LoVo (cell line): ENCODE measurements around the gene C16orf82.
"Not testable (repeated sequence)": the region's sequence is repeated elsewhere in the genome, so short reads cannot be mapped to it uniquely, and the experiment has no call there.

Experiments
- DNase-seq: peaks from one replicate; pipeline ENCODE4 v3.0.0-alpha.2; 2016; ENCODE audit warnings: low spot score

The C16orf82 gene

DNA sequence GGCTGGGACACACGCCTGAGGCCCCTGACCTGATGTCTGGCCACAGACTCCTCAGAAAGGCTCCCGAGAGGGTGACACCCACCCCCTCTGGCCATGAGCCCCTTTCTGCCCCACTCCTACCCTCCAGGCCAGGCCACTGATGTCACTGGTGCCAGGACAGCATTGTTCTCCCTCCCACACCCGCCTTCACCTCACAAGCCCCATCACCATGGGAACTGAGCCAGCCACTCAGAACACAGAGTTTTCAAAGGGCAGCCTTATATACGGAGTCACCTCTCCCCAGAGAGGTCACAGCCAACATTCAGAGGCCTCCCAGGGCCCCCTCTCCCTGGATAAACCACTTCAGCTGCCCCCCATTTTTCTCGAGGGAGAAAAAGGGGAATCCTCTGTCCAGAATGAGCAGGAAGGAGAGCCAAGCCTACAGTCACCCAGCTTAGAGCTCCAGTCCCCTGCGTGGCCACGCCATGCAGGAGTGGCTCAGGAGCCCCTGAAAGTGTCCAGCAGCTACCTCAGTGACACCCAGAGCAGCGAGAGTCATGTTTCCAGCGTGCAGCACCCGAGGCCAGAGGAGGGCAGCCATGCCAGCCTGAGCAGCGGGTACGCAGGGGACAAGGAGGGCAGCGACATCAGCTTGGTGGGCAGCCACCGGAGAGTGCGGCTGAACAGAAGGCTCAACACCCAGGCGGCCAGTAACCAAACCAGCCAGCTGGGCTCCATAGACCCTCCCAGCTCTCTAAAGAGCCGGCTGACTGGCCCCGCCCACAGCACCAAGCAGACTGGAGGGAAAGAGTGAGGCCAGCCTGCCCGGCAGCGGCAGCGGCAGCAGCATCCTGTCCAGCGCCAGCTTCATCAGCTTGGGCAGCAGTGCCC, at the start of gene C16orf82:
Gene C16orf82 (plus strand): TSS at position 260 of the 870 bp plus-strand sequence.
- DNase-seq: no peak

DNA sequence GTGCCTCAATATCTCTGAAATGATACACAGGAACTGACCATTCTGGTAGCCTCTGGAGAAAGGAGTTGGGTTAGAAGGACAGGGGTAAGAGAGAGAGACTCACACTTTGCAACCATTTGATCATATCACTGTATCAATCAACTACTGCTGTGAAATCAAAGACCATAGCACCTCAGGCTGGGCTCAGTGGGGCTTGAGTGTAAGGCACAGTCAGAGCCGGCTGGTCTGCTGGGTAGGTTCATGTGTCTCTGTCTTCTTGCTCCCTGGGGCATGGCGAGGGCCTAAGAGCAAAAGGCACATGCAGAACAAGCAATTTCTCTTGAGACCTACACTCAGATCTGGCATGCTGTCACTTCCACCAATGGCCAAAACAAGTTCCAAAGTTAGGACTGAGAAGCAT, 46.7 kb upstream of the C16orf82 start:
- no peak for DNase-seq

DNA sequence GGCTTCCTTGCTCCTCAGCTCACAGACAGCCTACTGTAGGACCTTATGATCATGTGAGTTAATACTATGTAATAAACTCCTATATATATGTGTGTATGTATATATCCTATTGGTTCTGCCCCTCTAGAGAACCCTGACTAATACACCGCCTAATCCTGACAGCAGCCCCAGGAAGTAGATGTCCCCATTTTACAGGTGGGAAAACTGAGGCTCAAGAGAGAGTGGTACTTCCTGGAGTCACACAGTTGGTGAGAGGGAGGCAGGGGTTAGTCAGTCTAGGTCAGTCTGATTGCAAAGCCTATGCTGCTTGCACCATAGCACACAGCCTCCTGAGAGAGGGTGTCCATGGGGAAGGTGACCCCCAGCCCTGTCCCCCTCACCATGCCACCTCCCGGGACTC, 42.7 kb upstream of the C16orf82 start:
- no peak for DNase-seq

DNA sequence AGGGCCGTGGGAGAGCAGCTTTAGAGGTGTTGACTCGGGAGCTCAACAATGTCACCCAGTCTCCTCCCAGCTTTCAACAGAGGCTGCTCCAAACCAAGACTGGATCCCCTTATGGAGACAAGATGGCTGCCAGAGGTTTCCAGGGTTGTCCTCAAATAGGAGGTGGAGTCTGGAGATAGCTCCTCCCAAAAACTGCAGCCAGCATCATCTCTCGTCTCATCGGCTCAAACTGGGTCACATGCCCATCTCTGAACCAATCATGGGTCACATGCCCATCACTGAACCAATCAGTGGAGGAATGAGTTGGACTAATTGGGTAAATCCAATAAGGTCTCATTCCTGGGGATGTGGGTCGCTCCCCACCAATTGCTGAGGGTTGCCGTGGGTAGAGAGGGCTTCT, 41.1 kb upstream of the C16orf82 start:
- no peak for DNase-seq

DNA sequence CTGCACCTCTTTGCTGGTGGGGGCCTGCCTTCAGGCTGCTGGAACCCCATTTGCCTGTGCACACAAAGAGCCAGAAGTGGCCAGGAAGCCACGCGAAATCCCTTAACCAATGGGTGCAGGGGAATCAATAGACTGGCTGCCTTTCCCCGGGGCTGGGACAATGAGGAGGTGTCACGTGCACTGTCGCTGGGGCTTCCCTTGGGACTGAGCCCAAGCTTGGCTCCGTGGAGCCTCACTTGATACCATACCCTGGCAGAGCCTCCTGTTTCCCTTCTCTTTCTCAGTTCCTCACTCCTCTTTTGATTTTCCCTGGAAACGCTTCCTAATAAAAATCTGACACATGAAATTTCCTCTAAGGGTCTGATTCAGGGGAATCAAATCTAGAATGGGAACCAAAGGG, 38.8 kb upstream of the C16orf82 start:
- no peak for DNase-seq

DNA sequence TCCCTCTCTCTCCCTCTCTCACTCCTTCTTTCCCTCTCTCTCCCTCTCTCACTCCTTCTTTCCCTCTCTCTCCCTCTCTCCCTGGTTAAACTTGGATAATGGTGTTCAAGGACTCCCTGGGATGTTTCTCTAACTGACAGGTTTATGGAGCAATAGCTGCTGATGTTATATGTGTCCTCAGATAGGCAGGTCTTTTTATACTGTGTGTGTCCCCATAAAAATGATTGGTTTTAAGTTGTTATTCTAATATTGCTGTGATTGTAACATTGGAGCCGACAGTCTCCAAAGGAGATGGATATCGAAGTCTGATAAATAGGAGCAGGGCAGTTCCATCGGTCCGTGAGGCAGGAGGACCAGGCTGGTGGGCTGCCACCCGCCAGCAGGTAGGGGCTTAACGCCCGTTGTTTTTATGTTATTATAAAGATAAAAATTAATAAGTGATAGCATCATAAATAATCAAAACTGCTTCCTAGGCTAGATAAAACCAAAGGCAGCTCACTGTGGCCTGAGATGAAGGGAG, 38.1 kb upstream of the C16orf82 start:
- no peak for DNase-seq

DNA sequence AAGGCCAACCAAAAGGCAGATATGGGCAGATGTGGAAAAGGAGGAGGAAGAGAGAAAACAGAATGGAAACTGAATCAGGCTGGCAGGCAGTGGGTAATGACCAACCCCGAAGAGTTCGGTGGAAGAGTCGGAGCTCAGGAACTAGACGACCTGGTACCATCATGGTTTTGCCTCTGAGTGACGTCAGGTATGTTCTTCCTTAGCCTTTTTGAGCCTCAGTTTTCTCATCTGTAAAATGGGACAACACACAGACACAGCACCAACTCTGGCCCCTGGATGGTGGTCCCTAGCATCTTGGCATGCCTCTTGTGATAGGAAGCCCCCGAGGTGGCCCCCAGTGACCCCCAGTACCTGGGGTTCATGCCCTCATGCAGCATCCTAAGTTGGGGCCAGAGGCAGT, 37.2 kb upstream of the C16orf82 start:
- no peak for DNase-seq

DNA sequence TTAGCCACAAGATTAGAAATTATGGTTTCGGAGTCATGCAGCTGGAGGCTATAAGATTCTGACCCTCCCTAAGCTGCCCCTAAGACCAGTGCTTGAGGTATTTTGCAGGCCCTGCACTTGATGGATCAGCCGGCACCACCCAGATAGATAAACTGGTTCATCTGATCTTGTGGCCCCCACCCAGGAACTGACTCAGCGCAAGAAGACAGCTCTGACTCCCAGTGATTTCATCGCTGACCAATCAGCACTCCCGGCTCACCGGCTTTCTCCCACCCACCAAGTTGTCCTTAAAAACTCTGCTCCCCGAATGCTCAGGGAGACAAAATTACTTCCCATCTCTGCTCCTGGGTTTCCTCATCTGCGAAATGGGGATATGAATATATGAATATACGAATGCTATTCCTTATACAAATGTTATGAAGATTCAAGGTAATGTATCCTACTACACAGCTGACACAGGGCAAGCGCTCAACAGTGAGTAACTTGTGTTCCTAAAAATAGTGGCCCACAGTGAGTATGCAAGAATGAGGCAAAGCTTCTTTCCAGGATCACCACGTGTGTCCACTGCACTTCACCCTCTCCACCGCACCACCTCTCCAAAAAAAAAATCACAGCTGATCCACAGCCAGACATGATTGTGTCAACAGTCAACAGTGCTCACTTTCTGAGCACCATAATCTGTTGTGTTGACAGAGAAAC, 33.3 kb upstream of the C16orf82 start:
- no peak for DNase-seq

DNA sequence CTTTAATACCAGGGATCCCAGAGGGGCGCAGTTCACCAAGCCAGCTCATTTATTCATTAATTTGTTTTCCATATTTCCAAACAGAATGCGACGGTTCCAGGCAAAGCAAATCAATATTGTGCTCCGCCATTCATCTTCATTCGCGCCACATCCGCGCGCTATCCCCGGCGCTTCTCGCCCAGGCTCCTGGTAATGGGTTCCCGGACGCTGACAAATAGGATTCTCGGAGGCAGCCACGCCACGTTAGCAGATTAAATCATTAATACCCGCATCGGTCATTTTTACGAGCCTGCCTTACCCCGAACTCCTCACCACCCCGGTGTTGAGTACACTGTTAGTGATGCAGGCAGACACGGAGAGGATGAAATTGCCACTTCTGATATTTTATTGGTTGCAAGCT, 26.0 kb upstream of the C16orf82 start:
- DNase-seq: no peak

DNA sequence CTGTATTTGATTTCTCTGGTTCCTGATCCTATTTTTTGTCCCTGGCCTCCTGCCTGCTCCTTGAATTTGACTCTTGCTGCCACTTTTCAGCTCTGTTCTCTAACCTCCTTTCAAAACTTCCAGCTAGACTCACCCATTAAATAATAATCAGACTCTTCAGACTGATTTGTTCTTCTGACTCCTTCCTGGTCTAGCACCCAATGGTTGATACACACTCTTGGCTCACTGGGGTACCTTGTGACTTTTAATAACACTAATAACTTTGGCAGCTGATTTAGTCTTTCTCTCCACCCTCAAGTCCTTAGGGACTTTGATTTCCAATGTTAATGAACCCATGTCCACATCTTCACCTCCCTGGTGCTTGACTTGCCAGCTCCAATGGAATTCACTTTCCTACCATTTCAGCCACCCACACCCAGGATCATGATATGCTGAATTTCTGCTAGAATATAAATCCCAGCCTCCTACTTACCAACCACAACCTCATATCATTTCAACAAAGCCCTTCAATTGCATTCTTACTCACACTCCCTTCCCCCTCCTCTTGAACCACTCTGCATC, 19.7 kb upstream of the C16orf82 start:
- no peak for DNase-seq

DNA sequence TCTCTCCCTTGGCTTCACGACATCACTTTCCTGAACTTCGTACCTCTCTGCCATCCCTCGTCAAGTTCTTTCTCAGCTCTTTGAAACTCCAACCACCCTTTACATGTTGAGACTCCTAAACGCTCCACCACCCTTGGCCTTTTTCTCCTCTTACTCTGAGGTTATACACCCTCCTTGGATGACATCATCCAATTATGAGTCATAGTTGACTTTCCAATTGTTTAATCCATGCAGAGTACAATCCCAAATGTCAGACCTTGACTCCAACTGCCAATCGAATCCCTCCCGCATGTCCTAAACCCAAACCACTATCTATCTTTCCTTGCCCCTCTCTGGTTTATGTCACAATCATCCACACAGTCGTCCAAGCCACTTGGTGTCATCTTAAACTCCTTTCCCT, 18.4 kb upstream of the C16orf82 start:
- no peak for DNase-seq

DNA sequence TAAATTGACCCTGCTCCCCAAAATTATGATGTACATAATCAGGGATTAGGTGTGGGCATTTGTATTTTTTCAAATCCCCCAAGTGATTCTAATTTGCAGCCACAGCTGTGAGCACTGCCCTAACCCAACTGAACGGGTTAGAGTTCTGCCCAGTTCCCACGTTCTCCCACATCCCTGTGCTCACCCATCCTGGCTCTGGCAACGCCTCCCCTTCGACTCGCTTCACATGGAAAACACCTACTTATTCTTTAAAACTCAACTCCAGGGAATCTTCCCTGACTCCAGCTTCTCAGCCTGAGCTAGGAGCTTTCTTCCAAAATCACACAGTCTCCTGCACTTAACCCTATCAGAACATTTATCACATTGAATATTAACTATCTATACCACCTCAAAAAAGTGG, 17.6 kb upstream of the C16orf82 start:
- DNase-seq: no peak

DNA sequence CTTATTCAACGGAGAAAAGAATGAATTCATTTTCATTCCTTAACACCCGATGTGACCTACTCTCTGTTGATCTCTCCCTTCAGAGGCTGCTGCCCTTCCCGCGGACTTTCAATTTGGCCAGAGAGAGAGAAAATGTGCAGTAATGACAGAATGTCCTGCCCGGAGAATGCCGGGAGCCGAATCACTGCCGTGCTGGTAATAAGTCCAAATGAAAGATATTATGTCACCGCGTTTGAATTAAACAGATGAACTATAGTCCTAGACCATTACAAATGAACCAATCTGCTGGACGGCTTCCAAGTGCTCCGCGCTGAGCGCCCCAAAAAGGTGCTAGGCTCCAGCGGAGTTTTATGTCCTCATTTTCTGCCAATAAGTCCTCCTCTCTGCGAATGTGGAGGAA, 14.7 kb upstream of the C16orf82 start:
- no peak for DNase-seq

DNA sequence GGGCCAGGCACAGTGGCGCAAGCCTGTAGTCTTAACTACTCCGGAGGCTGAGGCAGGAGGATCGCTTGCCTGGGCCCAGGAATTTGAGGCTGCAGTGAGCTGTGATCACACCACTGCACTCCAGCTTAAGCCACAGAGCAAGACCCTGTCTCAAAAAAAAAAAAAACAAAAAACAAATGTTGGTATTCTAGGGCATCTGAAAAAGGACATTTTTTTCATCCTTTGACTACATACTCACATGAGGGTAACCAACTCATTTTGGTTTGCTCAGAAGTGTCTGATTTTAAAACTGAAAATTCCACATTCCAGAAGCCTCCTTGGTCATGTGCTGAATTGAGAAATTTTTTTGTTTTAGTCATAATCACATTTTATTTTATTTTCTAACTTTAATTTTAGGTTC, 12.7 kb upstream of the C16orf82 start:
- DNase-seq: no peak

DNA sequence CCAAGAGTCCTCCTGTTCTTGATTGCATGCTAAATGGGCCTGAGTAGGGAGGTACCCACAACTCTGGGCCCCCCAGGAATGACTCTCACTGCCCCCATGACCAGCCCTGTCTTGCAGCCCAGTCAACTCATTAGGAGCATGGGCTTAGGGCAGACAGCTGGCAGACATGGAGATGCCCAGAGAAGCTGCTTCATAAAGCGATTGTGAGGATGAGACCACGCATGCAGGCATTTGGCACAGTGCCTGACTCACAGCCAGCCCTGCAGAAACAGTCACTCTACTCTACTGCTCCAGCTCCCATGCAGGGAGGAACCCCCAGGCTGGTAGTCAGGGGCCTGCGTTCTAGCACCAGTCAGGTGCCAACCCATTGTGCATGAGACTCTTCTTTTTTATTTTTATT, 8.4 kb upstream of the C16orf82 start:
- no peak for DNase-seq

DNA sequence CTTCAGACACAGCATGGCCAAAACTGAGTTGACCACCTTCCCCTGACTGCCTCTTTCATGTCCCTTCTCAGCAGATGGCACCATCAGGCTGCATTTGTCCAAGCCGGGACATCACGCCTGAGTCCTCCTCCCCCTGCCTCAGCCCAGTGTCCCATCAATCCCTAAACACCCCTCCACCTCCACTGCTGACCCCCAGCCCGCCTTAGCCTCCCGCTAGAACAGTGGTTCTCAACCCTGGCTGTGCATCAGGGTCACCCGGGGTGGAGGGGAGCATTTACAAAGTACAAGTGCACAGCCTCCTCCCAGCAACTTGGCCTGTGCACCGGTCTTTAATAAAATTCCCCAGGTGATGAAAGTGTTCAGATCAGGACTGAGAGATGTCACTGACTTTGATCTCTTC, 4.0 kb downstream of the C16orf82 start:
- DNase-seq: no peak

DNA sequence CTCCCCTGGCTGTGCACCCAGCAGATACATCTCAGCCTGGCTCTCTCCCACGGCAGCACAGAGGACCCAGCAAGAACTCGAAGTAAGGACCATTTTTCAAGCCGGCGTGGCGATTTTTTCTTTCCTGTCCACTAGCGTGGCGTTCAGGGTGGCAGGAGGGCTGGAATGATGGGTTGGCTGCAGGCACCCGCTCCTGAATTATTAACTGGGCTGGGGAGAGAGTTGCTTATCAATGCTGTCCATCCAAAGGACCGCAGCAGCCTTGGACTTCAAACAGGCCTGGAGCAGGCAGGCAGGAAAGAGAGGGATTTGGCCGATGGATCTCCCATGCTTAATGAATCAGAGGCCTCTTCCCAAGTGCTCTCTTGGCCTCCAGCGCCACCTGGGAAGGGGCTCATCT, 7.0 kb downstream of the C16orf82 start:
- DNase-seq: no peak

DNA sequence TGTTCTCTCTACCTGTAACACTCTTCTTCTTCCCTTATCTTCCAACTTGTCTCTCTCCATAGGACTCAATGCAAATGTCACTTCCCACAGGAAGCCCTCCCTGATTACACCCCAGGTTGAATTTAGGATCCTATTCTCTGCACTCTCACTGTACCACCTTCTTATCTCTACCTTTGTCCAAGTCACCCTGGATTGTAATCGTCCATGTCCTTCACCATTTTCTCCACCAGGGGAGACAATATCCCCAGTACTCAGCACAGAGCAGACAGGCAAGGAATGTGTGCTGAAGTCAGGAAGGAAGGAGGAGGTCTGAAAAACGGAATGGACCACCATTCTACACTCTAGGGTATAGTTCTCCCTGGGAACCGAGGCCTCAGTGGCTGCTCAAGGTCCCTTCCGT, 14.2 kb downstream of the C16orf82 start:
- DNase-seq: no peak

DNA sequence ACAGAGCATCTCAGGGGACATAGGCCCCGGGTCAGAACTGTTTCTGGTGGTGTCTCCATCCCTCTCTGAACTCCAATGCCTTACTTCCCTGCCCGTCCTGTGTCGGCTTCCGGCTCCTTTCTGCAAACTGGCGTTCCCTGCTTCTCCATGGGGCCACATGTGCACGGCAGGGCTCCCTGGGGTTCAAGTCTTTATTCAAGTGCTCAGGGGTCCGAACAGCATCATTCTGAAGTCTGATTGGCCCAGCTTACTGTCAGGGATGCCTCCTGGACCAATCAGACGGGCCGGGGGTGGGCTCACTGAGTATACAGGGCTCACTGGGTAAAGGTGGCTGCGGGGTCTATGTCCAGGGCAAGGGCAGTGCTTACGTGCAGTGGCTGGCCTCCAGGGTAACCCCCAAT, 17.1 kb downstream of the C16orf82 start:
- no peak for DNase-seq

DNA sequence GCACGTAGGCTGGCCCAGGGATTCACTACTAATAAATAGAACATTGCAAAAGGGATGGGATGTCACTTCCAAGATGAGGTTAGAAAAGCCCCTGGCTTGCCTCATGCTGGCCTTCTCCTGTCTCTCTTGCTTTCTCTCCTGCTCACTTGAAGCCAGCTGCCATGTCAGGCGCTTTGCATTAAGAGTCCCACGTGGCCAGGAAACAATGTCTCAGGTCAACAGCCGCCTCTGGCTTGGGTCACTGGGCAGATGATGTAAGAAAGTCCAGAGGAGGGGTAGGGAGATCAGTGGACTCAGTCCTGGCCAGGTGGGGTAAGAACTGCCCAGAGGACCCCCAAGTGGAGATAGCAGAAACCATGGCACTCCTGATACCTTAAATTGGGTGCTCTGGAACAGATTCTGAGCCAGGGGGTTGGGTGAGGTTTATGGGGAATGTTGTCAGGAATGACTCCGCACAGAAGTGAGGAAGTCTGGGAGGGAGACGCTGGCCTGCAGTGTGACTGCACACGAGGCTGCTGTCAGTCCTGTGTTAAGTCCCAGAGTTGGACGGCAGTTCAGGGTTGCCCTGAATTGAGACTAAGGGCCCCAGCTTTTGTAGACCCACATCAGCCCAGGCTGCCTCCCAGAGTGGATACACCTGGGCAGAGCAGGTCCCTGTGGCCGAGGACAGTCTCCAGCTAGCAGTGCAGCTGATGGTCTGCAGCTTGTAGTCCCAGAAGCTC, 17.7 kb downstream of the C16orf82 start:
- DNase-seq: no peak

DNA sequence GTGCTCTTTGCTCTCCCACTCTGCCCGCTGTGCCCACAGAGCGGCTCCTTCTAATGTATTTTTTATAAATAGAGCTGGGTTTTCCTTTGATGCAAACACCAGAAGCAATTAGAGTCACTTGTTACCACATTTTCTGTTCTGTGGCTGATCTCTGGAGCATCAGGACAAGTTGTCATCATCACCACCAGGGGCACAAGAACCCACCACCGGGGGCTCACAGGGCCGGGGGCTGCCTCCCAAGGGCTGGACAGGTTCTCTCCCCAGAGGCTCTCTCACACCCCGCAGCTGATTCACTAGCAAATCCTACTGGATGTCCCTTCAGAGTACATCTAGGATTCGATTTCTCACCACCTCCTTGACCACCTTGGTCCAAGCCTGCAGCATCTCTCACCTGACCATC, 18.5 kb downstream of the C16orf82 start:
- DNase-seq: no peak

DNA sequence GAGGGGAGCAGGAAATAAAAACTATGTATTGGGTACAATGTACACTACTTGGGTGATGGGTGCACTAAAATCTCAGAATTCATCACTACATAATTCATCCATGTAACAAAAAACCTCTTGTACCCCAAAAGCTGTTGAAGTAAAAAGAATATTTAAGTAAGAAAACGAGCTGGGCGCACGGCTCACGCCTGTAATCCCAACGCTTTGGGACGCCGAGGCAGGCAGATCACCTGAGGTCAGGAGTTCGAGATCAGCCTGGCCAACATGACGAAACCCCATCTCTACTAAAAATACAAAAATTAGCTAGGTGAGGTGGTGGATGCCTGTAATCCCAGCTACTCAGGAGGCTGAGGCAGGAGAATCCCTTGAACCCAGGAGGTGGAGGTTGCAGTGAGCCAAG, 19.3 kb downstream of the C16orf82 start:
- not testable (repeated sequence) for DNase-seq
